Stimulated activated memory B cell treated with anti-CD40 and anti-IgM and Interleukin-4, amounts not matched to agents 10 μg/mL and 1 μg/mL and 100 μg/mL, for 72 hours (primary cell): Measurements from ENCODE around the gene P2RX6.
"Not testable (repeated sequence)": the region's sequence is repeated elsewhere in the genome, so short reads cannot be mapped to it uniquely, and the experiment has no call there.

Experiments used
- ATAC-seq: fragments of 150-1000 bp; cut with Tn5 transposase; 2 replicates; pipeline ENCODE4 v1.10.0; 2021
- H3K27ac Mint-ChIP-seq: one replicate; pipeline ENCODE4 v1.8.0; 2022; ENCODE audit warnings: mild to moderate bottlenecking, mixed read lengths
- H3K27me3 Mint-ChIP-seq: one replicate; pipeline ENCODE4 v1.8.0; 2022; ENCODE audit warnings: mixed read lengths
- H3K36me3 Mint-ChIP-seq: one replicate; pipeline ENCODE4 v1.8.0; 2022; ENCODE audit warnings: mixed read lengths
- H3K4me1 Mint-ChIP-seq: one replicate; pipeline ENCODE4 v1.8.0; 2022; ENCODE audit warnings: mixed read lengths
- H3K4me3 Mint-ChIP-seq: one replicate; pipeline ENCODE4 v1.8.0; 2022; ENCODE audit warnings: mild to moderate bottlenecking, moderate library complexity, mixed read lengths
- H3K9me3 Mint-ChIP-seq: one replicate; pipeline ENCODE4 v1.8.0; 2022; ENCODE audit warnings: mixed read lengths

Gene P2RX6

DNA sequence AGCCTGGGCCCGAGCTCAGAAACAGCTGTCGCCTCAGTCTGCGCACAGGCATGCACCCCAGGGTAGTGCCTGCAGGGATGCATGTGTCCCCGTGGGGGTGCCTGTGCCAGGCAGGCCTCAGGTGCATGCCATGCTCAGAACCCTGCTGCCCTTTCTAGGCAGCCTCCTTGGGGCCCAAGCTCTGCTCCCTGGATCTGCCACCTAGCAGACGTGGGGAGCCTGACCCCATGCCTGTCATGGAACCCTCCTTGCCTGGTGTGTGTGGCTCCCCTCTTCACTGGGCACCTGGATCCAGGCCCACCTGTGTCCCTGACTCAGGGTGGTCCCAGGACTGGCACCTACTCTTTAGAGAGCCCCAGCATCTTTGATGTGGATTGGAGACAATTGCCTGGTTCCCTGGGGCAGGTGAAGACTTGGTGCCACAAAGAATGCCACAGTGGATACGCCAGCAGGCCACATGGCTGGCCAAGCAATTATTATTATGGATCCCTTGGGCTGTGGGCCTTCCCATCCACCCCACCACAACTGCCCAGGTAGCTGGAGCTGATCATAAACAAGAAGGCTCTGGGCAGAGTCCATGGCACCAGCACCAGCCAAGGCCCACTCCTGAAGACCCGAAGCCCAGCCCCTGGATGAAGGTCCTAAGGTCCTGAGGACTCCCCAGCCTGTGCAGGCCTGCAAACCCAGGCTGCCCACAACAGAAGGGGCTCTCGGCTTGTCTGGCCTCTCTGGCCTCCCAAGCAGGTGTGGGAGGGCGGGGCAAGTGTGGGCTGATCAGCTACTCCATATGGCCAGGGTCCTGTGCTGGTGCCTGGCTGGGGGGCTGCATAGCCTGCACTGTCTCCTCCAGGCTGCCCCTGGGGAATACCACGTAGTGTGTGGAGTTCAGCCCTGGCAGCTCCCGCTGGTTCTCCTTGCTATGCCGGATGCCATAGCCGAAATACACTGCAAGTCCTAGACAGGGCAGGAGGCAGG lies 13.6 kb downstream of the P2RX6 start:
- Mint-ChIP-seq H3K9me3 (no peaks in the 10 kb centered on the region), H3K27me3 (peaks cover 68% of the 10 kb centered on the region), H3K36me3 (no peaks in the 10 kb centered on the region), H3K4me1 (peaks cover 23% of the 10 kb centered on the region), H3K27ac (no peak overlapping the region), H3K4me3 (no peak overlapping the region)
- ATAC-seq, result no peak

- no peak for ATAC-seq
- H3K27ac Mint-ChIP-seq, result no peak overlapping the region
- no peaks in the 10 kb centered on the region for H3K9me3 Mint-ChIP-seq
- peaks cover 76% of the 10 kb centered on the region for H3K27me3 Mint-ChIP-seq
- peaks cover 23% of the 10 kb centered on the region for H3K4me1 Mint-ChIP-seq
- no peak overlapping the region for H3K4me3 Mint-ChIP-seq
- no peaks in the 10 kb centered on the region for H3K36me3 Mint-ChIP-seq
Observed at GRCh38 chr22:21029486-21030025, 14.6 kb downstream of the P2RX6 start.

GRCh38 chr22:21030032-21030431 lies 15.1 kb downstream of the P2RX6 start:
- Mint-ChIP-seq H3K4me3 (no peak overlapping the region), H3K4me1 (peaks cover 22% of the 10 kb centered on the region)
- ATAC-seq, result no peak

DNA sequence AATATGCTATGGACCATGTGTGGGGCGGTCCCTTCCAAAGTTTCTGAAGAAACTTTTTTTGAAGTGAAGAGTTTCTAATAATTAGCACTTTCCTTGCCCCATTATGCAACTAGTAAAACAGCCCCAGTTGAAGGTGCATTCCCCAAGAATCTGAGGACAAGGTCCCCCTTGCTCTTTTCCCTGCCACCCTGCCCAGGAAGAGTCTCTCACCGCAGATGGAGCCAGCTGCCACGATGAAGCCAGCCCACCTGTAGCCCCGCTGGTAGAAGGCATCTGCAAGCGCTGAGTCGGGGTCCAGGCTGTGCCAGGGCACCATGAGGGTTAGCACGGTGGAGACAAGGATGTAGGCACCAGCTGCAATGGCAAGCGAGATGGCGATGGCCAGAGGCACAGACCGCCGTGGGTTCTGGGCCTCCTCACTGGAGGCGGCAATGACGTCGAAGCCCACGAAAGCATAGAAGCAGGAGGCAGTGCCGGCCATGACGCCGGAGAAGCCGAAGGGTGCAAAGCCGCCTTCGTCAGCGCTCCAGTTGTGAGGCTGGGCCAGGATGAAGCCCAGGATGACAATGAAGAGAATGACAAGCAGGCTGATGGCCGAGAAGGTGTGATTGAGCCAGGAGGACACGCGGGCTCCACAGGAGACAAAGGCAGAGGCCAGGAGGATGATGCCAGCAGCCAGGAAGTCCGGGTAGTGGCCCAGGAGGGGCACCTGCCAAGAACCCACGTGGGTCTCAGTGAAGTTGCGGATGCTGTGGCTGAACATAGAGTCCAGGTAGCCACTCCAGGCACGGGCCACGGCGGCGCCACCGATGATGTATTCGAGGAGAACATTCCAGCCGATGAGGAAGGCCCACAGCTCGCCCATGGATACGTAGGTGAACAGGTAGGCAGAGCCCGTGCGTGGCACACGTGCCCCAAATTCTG lies 15.9 kb downstream of the P2RX6 start:
- no peaks in the 10 kb centered on the region for H3K36me3 Mint-ChIP-seq
- H3K4me3 Mint-ChIP-seq, result no peak overlapping the region
- peaks cover 14% of the 10 kb centered on the region for H3K4me1 Mint-ChIP-seq
- H3K27me3 Mint-ChIP-seq, result peaks cover 71% of the 10 kb centered on the region
- no peak for ATAC-seq
- no peaks in the 10 kb centered on the region for H3K9me3 Mint-ChIP-seq
- no peak overlapping the region for H3K27ac Mint-ChIP-seq

More at GRCh38 chr22:21030032-21030431, 15.1 kb downstream of the P2RX6 start:
- Mint-ChIP-seq H3K9me3 (no peaks in the 10 kb centered on the region), H3K36me3 (no peaks in the 10 kb centered on the region), H3K27ac (no peak overlapping the region), H3K27me3 (peaks cover 79% of the 10 kb centered on the region)

- Mint-ChIP-seq H3K9me3 (no peaks in the 10 kb centered on the region), H3K27me3 (peaks cover 65% of the 10 kb centered on the region), H3K27ac (no peak overlapping the region), H3K4me1 (peaks cover 13% of the 10 kb centered on the region), H3K36me3 (no peaks in the 10 kb centered on the region), H3K4me3 (no peak overlapping the region)
- no peak for ATAC-seq
Observed at GRCh38 chr22:21031545-21032036, 16.6 kb downstream of the P2RX6 start.

- no peak within 1 kb of the TSS for H3K27ac Mint-ChIP-seq
- no peaks in the 10 kb centered on the region for H3K9me3 Mint-ChIP-seq
- no peaks in the 10 kb centered on the region for H3K36me3 Mint-ChIP-seq
- peaks cover 13% of the 10 kb centered on the region for H3K4me1 Mint-ChIP-seq
- H3K4me3 Mint-ChIP-seq, result no peak within 1 kb of the TSS
- H3K27me3 Mint-ChIP-seq, result peaks cover 58% of the 10 kb centered on the region
- no peak for ATAC-seq
Observed at GRCh38 chr22:21032037-21032867, 17.3 kb downstream of the P2RX6 start, which contains the start of gene SLC7A4. Gene SLC7A4, minus strand, starts transcription at chr22:21032561. Its CDS starts 749 bp downstream, at chr22:21031812.

- no peak for ATAC-seq
- H3K4me3 Mint-ChIP-seq, result no peak overlapping the region
- H3K27me3 Mint-ChIP-seq, result peaks cover 58% of the 10 kb centered on the region
- no peaks in the 10 kb centered on the region for H3K9me3 Mint-ChIP-seq
- no peaks in the 10 kb centered on the region for H3K36me3 Mint-ChIP-seq
- H3K4me1 Mint-ChIP-seq, result peaks cover 13% of the 10 kb centered on the region
- H3K27ac Mint-ChIP-seq, result no peak overlapping the region
Observed at GRCh38 chr22:21032868-21033688, 18.1 kb downstream of the P2RX6 start.

DNA sequence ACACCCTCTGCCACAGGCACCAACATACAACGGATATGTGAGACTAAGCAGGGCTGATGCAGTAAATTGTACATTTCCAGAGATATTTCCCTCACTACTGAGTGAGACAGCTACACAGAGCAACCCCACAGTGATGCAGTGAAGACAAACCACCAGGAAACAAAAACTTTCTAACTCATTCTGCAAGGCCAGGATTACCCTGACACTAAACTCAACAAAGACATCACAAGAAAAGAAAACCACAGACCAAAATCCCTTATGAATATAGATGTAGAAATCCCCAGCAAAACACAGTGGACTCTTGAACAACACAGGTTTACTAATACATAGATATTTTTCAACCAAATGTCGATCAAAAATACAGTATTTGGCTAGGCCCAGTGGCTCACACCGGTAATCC lies 18.9 kb downstream of the P2RX6 start:
- Mint-ChIP-seq H3K36me3 (no peaks in the 10 kb centered on the region), H3K27ac (no peak overlapping the region)
- peak; percentile 22 for ATAC-seq

GRCh38 chr22:21034989-21035388 lies 20.0 kb downstream of the P2RX6 start:
- H3K4me1 Mint-ChIP-seq, result peaks cover 13% of the 10 kb centered on the region
- no peaks in the 10 kb centered on the region for H3K9me3 Mint-ChIP-seq
- ATAC-seq, result no peak
- H3K36me3 Mint-ChIP-seq, result no peaks in the 10 kb centered on the region
- peaks cover 51% of the 10 kb centered on the region for H3K27me3 Mint-ChIP-seq
- H3K4me3 Mint-ChIP-seq, result no peak overlapping the region
- H3K27ac Mint-ChIP-seq, result no peak overlapping the region

More for the DNA sequence above, 18.9 kb downstream of the P2RX6 start:
- Mint-ChIP-seq H3K4me3 (no peak overlapping the region), H3K9me3 (no peaks in the 10 kb centered on the region), H3K4me1 (peaks cover 13% of the 10 kb centered on the region), H3K27me3 (peaks cover 56% of the 10 kb centered on the region)

DNA sequence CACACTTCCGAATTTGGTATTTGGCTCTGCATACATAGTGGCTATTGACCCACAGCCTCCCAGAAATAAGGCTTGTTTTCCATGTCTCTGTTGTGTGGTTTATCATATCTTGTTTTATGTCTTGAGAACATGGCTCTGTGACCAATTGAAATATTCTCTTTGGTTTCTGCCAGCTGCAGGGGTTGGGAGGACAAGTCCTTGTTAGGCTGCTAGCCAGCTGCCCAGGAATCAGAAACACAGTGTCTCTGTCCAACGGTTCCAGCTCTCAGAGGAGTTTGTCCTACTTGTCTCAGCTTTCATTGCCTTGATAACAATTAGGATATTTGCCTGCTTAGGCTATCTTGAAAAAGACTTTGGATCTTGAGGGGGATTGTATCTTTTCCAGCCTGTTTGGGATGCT lies 23.4 kb downstream of the P2RX6 start:
- Mint-ChIP-seq H3K36me3 (no peaks in the 10 kb centered on the region), H3K9me3 (no peaks in the 10 kb centered on the region), H3K4me3 (no peak overlapping the region), H3K4me1 (peaks cover 7% of the 10 kb centered on the region), H3K27me3 (peaks cover 38% of the 10 kb centered on the region), H3K27ac (no peak overlapping the region)
- no peak for ATAC-seq

GRCh38 chr22:21039158-21039557 lies 24.2 kb downstream of the P2RX6 start:
- H3K9me3 Mint-ChIP-seq, H3K27ac Mint-ChIP-seq: not testable (repeated sequence)

GRCh38 chr22:21041937-21042336 lies 27.0 kb downstream of the P2RX6 start:
- Mint-ChIP-seq H3K4me1 (peaks cover 33% of the 10 kb centered on the region), H3K27ac (no peak overlapping the region), H3K36me3 (no peaks in the 10 kb centered on the region), H3K4me3 (no peak overlapping the region), H3K27me3 (peaks cover 53% of the 10 kb centered on the region), H3K9me3 (no peaks in the 10 kb centered on the region)
- ATAC-seq, result no peak

More at GRCh38 chr22:21039158-21039557, 24.2 kb downstream of the P2RX6 start:
- peaks cover 15% of the 10 kb centered on the region for H3K4me1 Mint-ChIP-seq
- peaks cover 42% of the 10 kb centered on the region for H3K27me3 Mint-ChIP-seq
- not testable (repeated sequence) for H3K4me3 Mint-ChIP-seq, H3K36me3 Mint-ChIP-seq, ATAC-seq

- Mint-ChIP-seq H3K27ac (no peak overlapping the region), H3K4me1 (peaks cover 33% of the 10 kb centered on the region), H3K27me3 (peaks cover 53% of the 10 kb centered on the region), H3K9me3 (no peaks in the 10 kb centered on the region), H3K36me3 (no peaks in the 10 kb centered on the region), H3K4me3 (no peak overlapping the region)
- ATAC-seq, result no peak
Observed at GRCh38 chr22:21042978-21043859, 28.3 kb downstream of the P2RX6 start.
